GM19468 (cell line): Measurements from ENCODE around the gene TMEM44.
"Not testable (repeated sequence)": the region's sequence is repeated elsewhere in the genome, so short reads cannot be mapped to it uniquely, and the experiment has no call there.

Source experiments
- ATAC-seq: cut with Tn5 transposase; IDR thresholded peaks from one replicate; pipeline ENCODE4 v1.9.1; 2021; ENCODE audit warnings: mild to moderate bottlenecking, moderate library complexity, moderate number of reproducible peaks; ENCODE audit not compliant: unreplicated experiment; ENCODE audit errors: extremely low read depth

TMEM44 gene

GRCh38 chr3:194560047-194560446, 73.2 kb downstream of the TMEM44 start:
- no peak for ATAC-seq

- no peak for ATAC-seq
Observed at GRCh38 chr3:194559530-194559929, 73.7 kb downstream of the TMEM44 start.

GRCh38 chr3:194556086-194557056, 76.8 kb downstream of the TMEM44 start:
- ATAC-seq = no peak

- ATAC-seq = no peak
Observed at GRCh38 chr3:194555175-194556062, 77.8 kb downstream of the TMEM44 start.

- no peak for ATAC-seq
Observed at GRCh38 chr3:194554473-194555123, 78.6 kb downstream of the TMEM44 start.

- no peak for ATAC-seq
Observed at GRCh38 chr3:194552327-194552949, 80.8 kb downstream of the TMEM44 start.

GRCh38 chr3:194549853-194550252, 83.4 kb downstream of the TMEM44 start:
- ATAC-seq = no peak

GRCh38 chr3:194548346-194549321, 84.6 kb downstream of the TMEM44 start:
- ATAC-seq = no peak

- no peak for ATAC-seq
Observed at GRCh38 chr3:194547042-194547441, 86.2 kb downstream of the TMEM44 start.

GRCh38 chr3:194545538-194545937, 87.7 kb downstream of the TMEM44 start:
- ATAC-seq = not testable (repeated sequence)

GRCh38 chr3:194543550-194543949, 89.7 kb downstream of the TMEM44 start:
- ATAC-seq = no peak

- no peak for ATAC-seq
Observed at GRCh38 chr3:194541483-194541882, 91.7 kb downstream of the TMEM44 start.

GRCh38 chr3:194540274-194540905, 92.8 kb downstream of the TMEM44 start:
- ATAC-seq = no peak

GRCh38 chr3:194539498-194539897, 93.7 kb downstream of the TMEM44 start:
- no peak for ATAC-seq

GRCh38 chr3:194537732-194538247, 95.4 kb downstream of the TMEM44 start:
- no peak for ATAC-seq
